Lower lobe of right lung (tissue), 2 donors: Measurements from ENCODE around the gene RAD51B. TPM values are rescaled to one million over a fixed set of nuclear protein-coding genes. Genes with fewer than 3 reads are reported as not detected.

Source experiments
- ATAC-seq, 2 donors: fragments of 200-7000 bp; cut with Tn5 transposase; one replicate each; pipeline ENCODE4 v1.9.1; 2020 to 2022; ENCODE audit warnings: mild to moderate bottlenecking in 2 of 2, moderate library complexity in 2 of 2
- DNase-seq: peaks from one replicate; pipeline ENCODE4 v3.0.0-alpha.2; 2020
- H3K27ac ChIP-seq: fragments of 200-600 bp; one replicate; pipeline ENCODE4 v1.8.0; 2022
- H3K27me3 ChIP-seq: fragments of 200-600 bp; one replicate; pipeline ENCODE4 v1.8.0; 2022; ENCODE audit warnings: low read depth
- H3K36me3 ChIP-seq: fragments of 200-600 bp; one replicate; pipeline ENCODE4 v1.8.0; 2022; ENCODE audit warnings: mild to moderate bottlenecking
- H3K4me1 ChIP-seq: fragments of 200-600 bp; one replicate; pipeline ENCODE4 v1.8.0; 2022
- H3K4me3 ChIP-seq: fragments of 200-600 bp; one replicate; pipeline ENCODE4 v1.8.0; 2022; ENCODE audit warnings: mild to moderate bottlenecking
- H3K9me3 ChIP-seq: fragments of 200-600 bp; one replicate; pipeline ENCODE4 v1.8.0; 2022
- CTCF ChIP-seq: fragments of 200-600 bp; IDR thresholded peaks from one replicate; pipeline ENCODE4 v1.8.0; 2022; ENCODE audit warnings: antibody characterized with exemption, mild to moderate bottlenecking
- intact Hi-C: fragments of 100-400 bp; cut with DNase I; formaldehyde crosslinking; loops from one replicate; pipeline ENCODE4 v1.11.0; 2022
- total RNA-seq: library from RNA; stranded (reverse); fragmentation: NEBNext Ultra II Directional; extraction: Animal tissue kit (Norgen Biotek cat#: 25700); gene quantifications from one replicate; pipeline ENCODE4 v1.2.1, GENCODE V29; 2021
- donor health status: DM: no; HTN: yes; CAD: no; lungs with severe emphysema.

Gene RAD51B
- total RNA-seq, 1 donor from 2014 or later, result 22.2 TPM

GRCh38 chr14:68174446-68174845 is 354.9 kb downstream of the RAD51B start:
- TF ChIP-seq CTCF, result no peak
- no peak for DNase-seq
- Histone ChIP-seq H3K27ac (no peak overlapping the region), H3K9me3 (no peaks in the 10 kb centered on the region), H3K27me3 (no peaks in the 10 kb centered on the region), H3K4me3 (no peak overlapping the region), H3K36me3 (no peaks in the 10 kb centered on the region), H3K4me1 (peaks cover 17% of the 10 kb centered on the region)
- intact Hi-C loops, result no loop called here
- no peak for ATAC-seq

DNA sequence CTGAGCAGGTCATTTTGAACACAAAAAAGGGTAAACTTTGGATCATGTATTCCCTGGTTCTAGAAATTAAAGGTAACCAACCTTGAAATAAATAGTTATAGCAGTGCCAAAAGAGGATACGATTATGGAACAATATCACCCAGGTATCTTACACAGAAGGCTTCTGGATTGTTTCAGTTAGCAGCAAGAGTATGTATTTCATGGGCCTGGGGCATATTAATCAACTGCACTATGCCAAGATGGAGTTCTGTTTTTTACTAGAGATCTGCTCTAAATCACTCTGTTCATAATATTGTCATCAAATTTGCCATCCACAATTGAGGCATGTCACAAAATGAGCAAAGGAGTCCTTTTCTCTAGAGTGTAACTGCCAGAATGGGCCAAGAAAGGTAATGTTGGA is 357.1 kb downstream of the RAD51B start:
- intact Hi-C loops, result no loop called here
- ATAC-seq, result no peak
- no peak overlapping the region for H3K27ac ChIP-seq

GRCh38 chr14:68177728-68178127 is 358.1 kb downstream of the RAD51B start:
- TF ChIP-seq CTCF, result no peak
- ATAC-seq (no peak), DNase-seq (no peak)
- Histone ChIP-seq H3K27ac (no peak overlapping the region), H3K36me3 (no peaks in the 10 kb centered on the region), H3K4me3 (no peak overlapping the region), H3K9me3 (no peaks in the 10 kb centered on the region), H3K4me1 (peaks cover 17% of the 10 kb centered on the region), H3K27me3 (no peaks in the 10 kb centered on the region)
- intact Hi-C loops, result no loop called here

More for the DNA sequence above, 357.1 kb downstream of the RAD51B start:
- peaks cover 17% of the 10 kb centered on the region for H3K4me1 ChIP-seq
- H3K4me3 ChIP-seq, result no peak overlapping the region
- DNase-seq, result no peak
- no peaks in the 10 kb centered on the region for H3K27me3 ChIP-seq
- no peaks in the 10 kb centered on the region for H3K9me3 ChIP-seq
- no peaks in the 10 kb centered on the region for H3K36me3 ChIP-seq
- TF ChIP-seq CTCF, result no peak

- TF ChIP-seq CTCF, result no peak
- H3K9me3 ChIP-seq, result no peaks in the 10 kb centered on the region
- H3K27ac ChIP-seq, result no peak overlapping the region
- DNase-seq (no peak), ATAC-seq (no peak)
- intact Hi-C loops, result no loop called here
- no peaks in the 10 kb centered on the region for H3K27me3 ChIP-seq
- no peaks in the 10 kb centered on the region for H3K36me3 ChIP-seq
- peaks cover 11% of the 10 kb centered on the region for H3K4me1 ChIP-seq
- no peak overlapping the region for H3K4me3 ChIP-seq
Observed at GRCh38 chr14:68178282-68178681, 358.7 kb downstream of the RAD51B start.

DNA sequence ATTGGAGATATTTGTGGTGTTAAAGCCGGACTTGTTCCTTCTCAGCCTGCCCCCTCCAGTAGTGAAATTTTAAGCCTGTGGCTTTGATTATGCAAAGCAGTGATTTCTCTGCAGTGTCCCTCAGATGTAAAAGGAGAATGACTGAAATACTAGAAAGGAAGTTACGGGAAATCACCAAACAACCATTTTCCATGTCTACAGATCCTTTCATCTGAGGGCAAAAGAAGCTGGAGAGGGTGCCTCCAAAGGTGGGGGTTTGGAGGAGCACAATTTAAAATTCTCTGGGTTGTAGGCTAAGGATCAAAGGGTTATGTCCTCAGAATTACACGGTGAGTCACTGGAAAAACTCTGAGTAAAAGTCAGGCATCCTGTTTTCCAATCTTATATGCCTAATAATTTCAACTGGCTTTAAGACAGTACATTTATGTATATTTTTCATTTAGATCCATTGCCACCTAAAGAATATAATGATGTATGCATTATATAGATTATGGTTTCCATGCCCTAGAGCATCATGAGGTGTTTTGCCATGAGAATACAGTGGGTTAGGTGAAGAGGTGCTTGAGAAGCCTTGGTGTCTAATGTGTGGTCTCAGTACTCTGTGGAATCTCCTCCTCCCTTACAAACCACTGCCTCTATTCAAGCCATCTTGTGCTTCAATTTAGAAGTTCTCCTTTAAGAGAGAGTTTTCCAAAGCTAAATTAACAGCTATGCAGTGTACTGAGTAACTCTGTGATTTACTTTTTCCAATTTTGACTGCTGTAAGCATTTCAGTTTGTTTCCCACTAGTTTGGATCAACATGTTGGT is 362.1 kb downstream of the RAD51B start:
- Histone ChIP-seq H3K4me1 (peaks cover 8% of the 10 kb centered on the region), H3K9me3 (no peaks in the 10 kb centered on the region), H3K4me3 (no peak overlapping the region), H3K27ac (no peak overlapping the region), H3K36me3 (no peaks in the 10 kb centered on the region), H3K27me3 (no peaks in the 10 kb centered on the region)
- DNase-seq, result no peak
- intact Hi-C loops, result no loop called here
- no peak for TF ChIP-seq CTCF
- no peak for ATAC-seq
